Measurements from ENCODE around the gene MYL12B.

MYL12B gene

GRCh38 chr18:3245853-3246634 lies 15.9 kb upstream of the MYL12B start (continued):
- TF ChIP-seq ZNF184 (tag by site-specific recombination; IDR thresholded peaks at IDR 0.05), result no peak
- no peak for TF ChIP-seq ZNF571 (tag by site-specific recombination; IDR thresholded peaks at IDR 0.05)
- TF ChIP-seq ZNF132 (tag by site-specific recombination; IDR thresholded peaks at IDR 0.05; ENCODE audit: borderline replicate concordance), result no peak
- 0 out of 2 replicates have a peak, but pooled peaks have one; percentile 13 for TF ChIP-seq ZBTB48 (tag by site-specific recombination; IDR thresholded peaks at IDR 0.05)
- no peak for TF ChIP-seq ZBTB1 (tag by site-specific recombination; IDR thresholded peaks at IDR 0.05)
- no peak for TF ChIP-seq HOXD13 (CRISPR knock-in tag; IDR thresholded peaks at IDR 0.05; ENCODE audit: borderline replicate concordance)
- peak; percentile 48 for TF ChIP-seq ZNF501 (tag by site-specific recombination; IDR thresholded peaks at IDR 0.05)
- peak; percentile 95 for TF ChIP-seq CTCF (tag by site-specific recombination; IDR thresholded peaks at IDR 0.05)
- TF ChIP-seq ZNF785 (tag by site-specific recombination; IDR thresholded peaks at IDR 0.05), result no peak
- TF ChIP-seq, protein P1, sequence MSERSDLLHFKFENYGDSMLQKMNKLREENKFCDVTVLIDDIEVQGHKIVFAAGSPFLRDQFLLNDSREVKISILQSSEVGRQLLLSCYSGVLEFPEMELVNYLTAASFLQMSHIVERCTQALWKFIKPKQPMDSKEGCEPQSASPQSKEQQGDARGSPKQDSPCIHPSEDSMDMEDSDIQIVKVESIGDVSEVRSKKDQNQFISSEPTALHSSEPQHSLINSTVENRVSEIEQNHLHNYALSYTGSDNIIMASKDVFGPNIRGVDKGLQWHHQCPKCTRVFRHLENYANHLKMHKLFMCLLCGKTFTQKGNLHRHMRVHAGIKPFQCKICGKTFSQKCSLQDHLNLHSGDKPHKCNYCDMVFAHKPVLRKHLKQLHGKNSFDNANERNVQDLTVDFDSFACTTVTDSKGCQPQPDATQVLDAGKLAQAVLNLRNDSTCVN (tag by site-specific recombination; optimal IDR thresholded peaks at IDR 0.05), result no peak
- no peak for TF ChIP-seq SALL2 (tag by site-specific recombination; IDR thresholded peaks at IDR 0.05; ENCODE audit: borderline replicate concordance)
- 0 out of 2 replicates have a peak, but pooled peaks have one; percentile 33 for TF ChIP-seq ZXDB (tag by site-specific recombination; IDR thresholded peaks at IDR 0.05)
- TF ChIP-seq, protein P2, sequence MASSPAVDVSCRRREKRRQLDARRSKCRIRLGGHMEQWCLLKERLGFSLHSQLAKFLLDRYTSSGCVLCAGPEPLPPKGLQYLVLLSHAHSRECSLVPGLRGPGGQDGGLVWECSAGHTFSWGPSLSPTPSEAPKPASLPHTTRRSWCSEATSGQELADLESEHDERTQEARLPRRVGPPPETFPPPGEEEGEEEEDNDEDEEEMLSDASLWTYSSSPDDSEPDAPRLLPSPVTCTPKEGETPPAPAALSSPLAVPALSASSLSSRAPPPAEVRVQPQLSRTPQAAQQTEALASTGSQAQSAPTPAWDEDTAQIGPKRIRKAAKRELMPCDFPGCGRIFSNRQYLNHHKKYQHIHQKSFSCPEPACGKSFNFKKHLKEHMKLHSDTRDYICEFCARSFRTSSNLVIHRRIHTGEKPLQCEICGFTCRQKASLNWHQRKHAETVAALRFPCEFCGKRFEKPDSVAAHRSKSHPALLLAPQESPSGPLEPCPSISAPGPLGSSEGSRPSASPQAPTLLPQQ (tag by site-specific recombination; IDR thresholded peaks at IDR 0.05), result peak; percentile 58
- no peak for TF ChIP-seq ZNF776 (tag by site-specific recombination; IDR thresholded peaks at IDR 0.05; ENCODE audit: borderline replicate concordance)
- no peak for TF ChIP-seq ZNF623 (tag by site-specific recombination; IDR thresholded peaks at IDR 0.05)
- TF ChIP-seq ZNF449 (tag by site-specific recombination; IDR thresholded peaks at IDR 0.05), result no peak
- TF ChIP-seq, protein P3, sequence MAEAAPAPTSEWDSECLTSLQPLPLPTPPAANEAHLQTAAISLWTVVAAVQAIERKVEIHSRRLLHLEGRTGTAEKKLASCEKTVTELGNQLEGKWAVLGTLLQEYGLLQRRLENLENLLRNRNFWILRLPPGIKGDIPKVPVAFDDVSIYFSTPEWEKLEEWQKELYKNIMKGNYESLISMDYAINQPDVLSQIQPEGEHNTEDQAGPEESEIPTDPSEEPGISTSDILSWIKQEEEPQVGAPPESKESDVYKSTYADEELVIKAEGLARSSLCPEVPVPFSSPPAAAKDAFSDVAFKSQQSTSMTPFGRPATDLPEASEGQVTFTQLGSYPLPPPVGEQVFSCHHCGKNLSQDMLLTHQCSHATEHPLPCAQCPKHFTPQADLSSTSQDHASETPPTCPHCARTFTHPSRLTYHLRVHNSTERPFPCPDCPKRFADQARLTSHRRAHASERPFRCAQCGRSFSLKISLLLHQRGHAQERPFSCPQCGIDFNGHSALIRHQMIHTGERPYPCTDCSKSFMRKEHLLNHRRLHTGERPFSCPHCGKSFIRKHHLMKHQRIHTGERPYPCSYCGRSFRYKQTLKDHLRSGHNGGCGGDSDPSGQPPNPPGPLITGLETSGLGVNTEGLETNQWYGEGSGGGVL (tag by site-specific recombination; IDR thresholded peaks at IDR 0.05), result no peak
- no peak for TF ChIP-seq GFI1B (tag by site-specific recombination; IDR thresholded peaks at IDR 0.05)
- no peak for TF ChIP-seq ZNF529 (tag by site-specific recombination; IDR thresholded peaks at IDR 0.05; ENCODE audit: insufficient replicate concordance)
- TF ChIP-seq ZNF843 (tag by site-specific recombination; IDR thresholded peaks at IDR 0.05), result 0 out of 2 replicates have a peak, but pooled peaks have one; percentile 19
- peak; percentile 61 for TF ChIP-seq ZBTB17 (tag by site-specific recombination; IDR thresholded peaks at IDR 0.05)

All from HEK293 (cell line).